CD4-positive, alpha-beta memory T cell (primary cell): ENCODE measurements around the gene LMF1. TPM values are rescaled to one million over a fixed set of nuclear protein-coding genes. Genes with fewer than 3 reads are reported as not detected.

Experiments used
- CTCF ChIA-PET: fragments of 350-600 bp; sonication (Branson Sonifier 250); formaldehyde crosslinking; loops from one replicate; lab custom pipeline; 2021; ENCODE audit warnings: inconsistent platforms; ENCODE audit not compliant: partially characterized antibody; lab: Charles Lee
- POLR2A ChIA-PET: fragments of 350-600 bp; sonication (Branson Sonifier 250); formaldehyde crosslinking; loops from one replicate; lab custom pipeline; 2021; ENCODE audit not compliant: partially characterized antibody; lab: Charles Lee
- DNase-seq, 5 donors: peaks; one replicate each; pipeline versions ENCODE4 v3.0.0 to v3.0.0-alpha.2; 2020 to 2022; ENCODE audit warnings: mixed read lengths in 1 of 5
- H3K27ac ChIP-seq: one replicate; pipeline ENCODE4 v1.7.0; 2013; ENCODE audit warnings: low read depth, low read length
- H3K27me3 ChIP-seq: 2 replicates; pipeline ENCODE4 v1.7.0; 2013; ENCODE audit warnings: mild to moderate bottlenecking, low read length, moderate library complexity; ENCODE audit not compliant: insufficient read depth
- H3K36me3 ChIP-seq: 2 replicates; pipeline ENCODE4 v1.7.0; 2013; ENCODE audit warnings: mild to moderate bottlenecking, low read length, moderate library complexity; ENCODE audit not compliant: insufficient read depth
- H3K4me1 ChIP-seq: 2 replicates; pipeline ENCODE4 v1.7.0; 2013; ENCODE audit warnings: mild to moderate bottlenecking, low read length, moderate library complexity; ENCODE audit not compliant: insufficient read depth
- H3K4me3 ChIP-seq, 2 donors: one replicate each; pipeline ENCODE4 v1.7.0; 2013; ENCODE audit warnings: low read length in 2 of 2, mild to moderate bottlenecking in 1 of 2
- H3K9me3 ChIP-seq, 2 donors: one replicate each; pipeline ENCODE4 v1.7.0; 2013; ENCODE audit warnings: low read length in 2 of 2, control low read depth in 1 of 2; ENCODE audit not compliant: control insufficient read depth in 1 of 2
- H3K27ac Mint-ChIP-seq, 7 donors: one replicate each; pipeline ENCODE4 v1.8.0; 2020 to 2021; ENCODE audit warnings: mixed read lengths in 7 of 7, mild to moderate bottlenecking in 6 of 7, inconsistent platforms in 3 of 7, moderate library complexity in 3 of 7
- H3K27me3 Mint-ChIP-seq, 2 donors: one replicate each; pipeline ENCODE4 v1.8.0; 2020 to 2021; ENCODE audit warnings: mixed read lengths in 2 of 2
- H3K36me3 Mint-ChIP-seq, 2 donors: one replicate each; pipeline ENCODE4 v1.8.0; 2020 to 2021; ENCODE audit warnings: mixed read lengths in 2 of 2, inconsistent platforms in 1 of 2, mild to moderate bottlenecking in 1 of 2
- H3K4me1 Mint-ChIP-seq, 4 donors: one replicate each; pipeline ENCODE4 v1.8.0; 2020 to 2021; ENCODE audit warnings: mixed read lengths in 4 of 4, mild to moderate bottlenecking in 1 of 4
- H3K4me3 Mint-ChIP-seq, 8 donors: one replicate each; pipeline ENCODE4 v1.8.0; 2020 to 2021; ENCODE audit warnings: mixed read lengths in 8 of 8, mild to moderate bottlenecking in 7 of 8, moderate library complexity in 6 of 8, inconsistent platforms in 3 of 8
- H3K9me3 Mint-ChIP-seq, 8 donors: one replicate each; pipeline ENCODE4 v1.8.0; 2020 to 2021; ENCODE audit warnings: mixed read lengths in 8 of 8, mild to moderate bottlenecking in 5 of 8, inconsistent platforms in 3 of 8, moderate library complexity in 1 of 8
- intact Hi-C: fragments of 100-400 bp; cut with micrococcal nuclease; formaldehyde crosslinking; loops from one replicate; pipeline ENCODE4 v1.15.1; 2023
- polyA plus RNA-seq, 2 donors: library from polyadenylated mRNA; unstranded; fragments of 300-500 nt; fragmentation: Illumina TruSeq; gene quantifications; one replicate each; pipeline ENCODE4 v1.2.3, GENCODE V29; 2021
- total RNA-seq, 2 experiments: library from RNA; stranded (reverse); gene quantifications; one replicate each; pipeline ENCODE4 v1.2.3, GENCODE V29; 2021

LMF1 gene
- total RNA-seq, result 10 to 100 TPM; 50.0 to 59.7 TPM
- 10 to 100 TPM in 1 of 2 donors, 1 to 10 TPM in 1; 8.5 to 15.2 TPM for polyA plus RNA-seq

GRCh38 chr16:970766-971581, at the start of gene LMF1:
Gene LMF1, minus strand, starts transcription at chr16:970984. Its CDS starts 4 bp downstream, at chr16:970980.
- H3K9me3 ChIP-seq, result no peaks in the 10 kb centered on the region
- peak; percentile 92 to 100 (median 93) for DNase-seq
- no peaks in the 10 kb centered on the region for H3K36me3 ChIP-seq
- ChIA-PET POLR2A (interaction anchor here (1.3 to 10.8 kb wide), 4 partner anchors 10 to 32 kb away, joined by 3 to 120 read pairs (median 16); partner anchors contain the start of gene SOX8), CTCF (no interaction called here)
- peak within 1 kb of the TSS; percentile 81 for H3K27ac ChIP-seq
- Mint-ChIP-seq H3K36me3 (peaks cover 4 to 13% of the 10 kb centered on the region in 2 donors), H3K9me3 (no peaks in the 10 kb centered on the region), H3K4me3 (peak within 1 kb of the TSS; percentile 67 to 90 (median 76)), H3K27ac (peak within 1 kb of the TSS; percentile 28 to 89 (median 71)), H3K4me1 (peaks cover 12 to 30% (median 21%) of the 10 kb centered on the region in 4 donors), H3K27me3 (no peaks in the 10 kb centered on the region)
- H3K4me3 ChIP-seq, result peak within 1 kb of the TSS; percentile 23 to 82
- peaks cover 16% of the 10 kb centered on the region for H3K4me1 ChIP-seq
- no peaks in the 10 kb centered on the region for H3K27me3 ChIP-seq
- intact Hi-C loops, result loop anchor here (1.0 to 2.0 kb wide), 4 partner anchors 10 to 382 kb away; partner anchors contain the start of genes CHTF18, RPUSD1 and SOX8

- Mint-ChIP-seq H3K27me3 (peaks cover 0 to 4% of the 10 kb centered on the region in 2 donors), H3K27ac (no peak overlapping the region), H3K36me3 (no peaks in the 10 kb centered on the region), H3K4me1 (no peaks in the 10 kb centered on the region), H3K4me3 (no peak overlapping the region), H3K9me3 (no peaks in the 10 kb centered on the region)
- ChIA-PET CTCF (no interaction called here), POLR2A (no interaction called here)
- H3K27ac ChIP-seq, result no peak overlapping the region
- intact Hi-C loops, result no loop called here
- H3K4me3 ChIP-seq, result no peak overlapping the region
- H3K9me3 ChIP-seq, result no peaks in the 10 kb centered on the region
- H3K27me3 ChIP-seq, result no peaks in the 10 kb centered on the region
- H3K36me3 ChIP-seq, result no peaks in the 10 kb centered on the region
- DNase-seq, result peak in 1 of 5 donors; percentile 25
- H3K4me1 ChIP-seq, result no peaks in the 10 kb centered on the region
These were observed 49.3 kb upstream of the LMF1 start for GRCh38 chr16:1020091-1020399.

DNA sequence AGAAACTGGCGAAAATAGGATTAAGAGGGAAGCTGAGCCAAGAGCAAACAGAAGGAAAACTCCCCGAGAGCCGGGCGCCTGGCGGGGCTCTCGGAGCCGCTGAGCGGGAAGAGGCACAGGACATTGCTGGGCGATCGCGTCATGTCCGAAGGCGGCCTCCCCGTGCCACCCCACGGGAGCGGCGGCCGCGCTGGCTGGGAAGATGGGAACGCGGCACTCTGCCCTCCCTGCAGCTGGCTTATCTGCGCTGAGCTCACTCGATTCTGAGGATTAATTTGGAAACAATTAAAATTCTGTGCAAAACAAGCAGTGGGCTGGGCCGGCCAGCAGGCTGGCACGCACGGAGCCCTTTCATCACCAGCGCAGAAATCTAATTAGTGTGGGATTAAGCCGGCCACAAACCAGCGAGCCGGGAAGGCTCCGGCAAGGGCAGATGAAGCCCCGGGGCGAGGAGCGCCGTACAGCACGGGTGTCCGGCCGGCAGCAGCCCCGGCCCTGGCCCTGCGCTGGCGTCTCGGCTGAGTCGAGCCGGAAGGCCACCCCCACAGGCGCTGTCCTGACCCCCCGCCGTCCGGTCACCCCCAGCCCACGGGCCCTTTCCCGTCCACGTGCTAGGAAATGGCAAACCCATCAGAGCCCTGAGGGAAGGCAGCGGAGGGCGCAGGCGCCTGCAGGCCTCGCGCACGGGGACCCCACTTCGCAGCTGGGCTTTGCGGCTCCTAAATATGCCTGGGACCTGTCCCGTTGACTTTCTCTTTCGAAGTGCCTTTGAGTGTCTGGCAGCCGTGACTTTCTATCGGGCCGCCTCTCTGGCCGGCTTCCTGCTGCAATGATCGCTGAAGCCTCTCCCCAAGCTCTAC, 48.7 kb upstream of the LMF1 start:
- ChIA-PET CTCF (no interaction called here), POLR2A (no interaction called here)
- H3K4me3 Mint-ChIP-seq, result no peak overlapping the region
- H3K27me3 ChIP-seq, result no peaks in the 10 kb centered on the region
- H3K27me3 Mint-ChIP-seq, result peaks cover 0 to 4% of the 10 kb centered on the region in 2 donors
- no peaks in the 10 kb centered on the region for H3K4me1 ChIP-seq
- H3K9me3 ChIP-seq, result no peaks in the 10 kb centered on the region
- no peak for DNase-seq
- H3K4me3 ChIP-seq, result no peak overlapping the region
- intact Hi-C loops, result no loop called here
- H3K9me3 Mint-ChIP-seq, result no peaks in the 10 kb centered on the region
- H3K36me3 Mint-ChIP-seq, result no peaks in the 10 kb centered on the region
- H3K27ac ChIP-seq, result no peak overlapping the region
- no peaks in the 10 kb centered on the region for H3K4me1 Mint-ChIP-seq
- no peak overlapping the region for H3K27ac Mint-ChIP-seq
- H3K36me3 ChIP-seq, result no peaks in the 10 kb centered on the region

DNA sequence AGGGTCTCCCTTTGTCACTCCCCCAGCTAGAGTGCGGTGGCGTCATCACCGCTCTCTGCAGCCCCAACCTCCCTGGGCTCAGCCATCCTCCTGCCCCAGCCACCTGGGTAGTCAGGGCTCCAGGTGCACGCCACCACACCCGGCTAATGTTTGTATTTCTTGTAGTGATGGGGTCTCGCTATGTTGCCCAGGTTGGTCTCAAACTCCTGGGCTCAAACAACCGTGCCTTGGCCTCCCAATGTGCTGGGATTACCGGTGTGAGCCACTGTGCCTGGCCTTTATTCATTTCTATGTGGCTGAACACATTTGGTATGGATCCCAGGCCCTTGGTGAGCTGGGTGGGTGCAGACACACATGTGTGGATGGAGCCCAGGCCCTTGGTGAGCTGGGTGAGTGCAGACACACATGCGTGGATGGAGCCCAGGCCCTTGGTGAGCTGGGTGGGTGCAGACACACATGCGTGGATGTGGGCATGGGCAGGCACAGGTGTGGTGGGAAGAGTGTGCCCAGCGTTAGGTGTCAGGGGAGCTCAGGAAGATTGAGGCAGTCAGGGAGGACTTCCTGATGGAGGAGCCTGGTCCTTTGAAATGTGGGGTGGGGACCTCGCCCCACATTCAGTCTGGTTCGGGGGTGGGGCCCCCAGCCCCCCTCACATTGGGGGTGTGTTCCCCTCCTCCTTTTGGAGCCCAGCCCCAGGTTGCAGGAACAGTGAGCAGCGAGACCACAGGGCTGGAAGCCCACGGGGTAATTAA, 47.8 kb upstream of the LMF1 start:
- H3K4me1 Mint-ChIP-seq, result no peaks in the 10 kb centered on the region
- H3K27me3 ChIP-seq, result no peaks in the 10 kb centered on the region
- no peaks in the 10 kb centered on the region for H3K36me3 ChIP-seq
- H3K27me3 Mint-ChIP-seq, result peaks cover 0 to 4% of the 10 kb centered on the region in 2 donors
- H3K27ac ChIP-seq, result no peak overlapping the region
- no peaks in the 10 kb centered on the region for H3K9me3 ChIP-seq
- H3K27ac Mint-ChIP-seq, result peak overlapping the region in 1 of 7 donors; percentile 55
- H3K4me3 ChIP-seq, result no peak overlapping the region
- no peaks in the 10 kb centered on the region for H3K9me3 Mint-ChIP-seq
- no peak overlapping the region for H3K4me3 Mint-ChIP-seq
- no peaks in the 10 kb centered on the region for H3K36me3 Mint-ChIP-seq
- no peaks in the 10 kb centered on the region for H3K4me1 ChIP-seq
- ChIA-PET POLR2A (no interaction called here), CTCF (no interaction called here)
- DNase-seq, result no peak
- intact Hi-C loops, result no loop called here

DNA sequence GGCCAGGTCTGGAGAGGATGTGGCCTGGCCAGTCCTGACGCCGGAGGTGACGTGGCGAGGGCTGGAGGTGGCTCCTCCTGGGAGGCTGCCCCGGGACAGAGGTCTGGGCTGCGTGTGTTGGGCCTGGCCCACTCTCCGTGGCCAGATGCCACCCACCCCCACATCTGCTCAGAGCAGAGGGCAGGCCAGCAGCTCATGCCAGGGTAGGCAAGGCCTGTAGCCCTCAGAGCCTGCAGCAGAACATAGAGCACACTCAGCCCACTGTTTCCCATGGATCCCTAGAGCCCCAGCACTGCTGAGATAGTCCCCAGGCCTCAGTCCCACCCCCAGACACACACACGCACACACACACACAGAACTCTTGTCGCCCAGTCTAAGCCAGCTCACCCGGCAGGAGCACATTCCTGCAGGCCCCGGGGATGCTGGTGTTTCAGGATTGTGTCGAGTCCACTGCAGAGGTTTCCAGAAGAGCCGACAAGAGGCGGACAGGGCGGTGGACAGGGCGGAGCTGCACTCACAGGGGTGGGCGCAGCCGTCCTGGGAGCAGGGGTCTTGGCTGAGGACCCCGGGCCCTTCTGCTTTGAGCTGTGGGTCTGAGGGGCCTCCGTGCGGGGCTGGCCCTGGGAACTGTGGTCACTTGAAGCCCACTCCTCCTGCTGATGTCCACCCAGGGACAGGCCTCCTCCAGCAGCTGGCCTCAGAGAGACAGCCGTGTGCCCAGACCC, 44.1 kb upstream of the LMF1 start:
- Mint-ChIP-seq H3K36me3 (no peaks in the 10 kb centered on the region), H3K9me3 (no peaks in the 10 kb centered on the region), H3K4me1 (peaks cover 0 to 2% (median 0%) of the 10 kb centered on the region in 4 donors), H3K27ac (no peak overlapping the region), H3K4me3 (no peak overlapping the region), H3K27me3 (peaks cover 2 to 4% of the 10 kb centered on the region in 2 donors)
- Histone ChIP-seq H3K27ac (no peak overlapping the region), H3K9me3 (no peaks in the 10 kb centered on the region), H3K4me1 (no peaks in the 10 kb centered on the region), H3K36me3 (no peaks in the 10 kb centered on the region), H3K4me3 (no peak overlapping the region), H3K27me3 (no peaks in the 10 kb centered on the region)
- CTCF ChIA-PET, result no interaction called here
- DNase-seq, result no peak
- POLR2A ChIA-PET, result no interaction called here
- intact Hi-C loops, result no loop called here

GRCh38 chr16:1014221-1014620, 43.4 kb upstream of the LMF1 start:
- H3K27me3 ChIP-seq, result no peaks in the 10 kb centered on the region
- no peaks in the 10 kb centered on the region for H3K4me1 ChIP-seq
- ChIA-PET POLR2A (no interaction called here), CTCF (no interaction called here)
- intact Hi-C loops, result no loop called here
- H3K36me3 ChIP-seq, result no peaks in the 10 kb centered on the region
- no peak for DNase-seq
- H3K4me3 ChIP-seq, result no peak overlapping the region
- H3K27ac ChIP-seq, result no peak overlapping the region
- Mint-ChIP-seq H3K4me3 (no peak overlapping the region), H3K27ac (no peak overlapping the region), H3K4me1 (peaks cover 0 to 2% (median 0%) of the 10 kb centered on the region in 4 donors), H3K9me3 (peaks cover 0 to 1% (median 0%) of the 10 kb centered on the region in 8 donors), H3K27me3 (peaks cover 2 to 4% of the 10 kb centered on the region in 2 donors), H3K36me3 (no peaks in the 10 kb centered on the region)
- H3K9me3 ChIP-seq, result no peaks in the 10 kb centered on the region
